ENCODE data around the gene ODAD2. TPM values are rescaled to one million over a fixed set of nuclear protein-coding genes. Genes with fewer than 3 reads are reported as not detected.
A peak's percentile ranks its signal among the peaks of the same experiment; 100 is the strongest.

Gene ODAD2
- total RNA-seq, 1 experiment from 2014 or later = 20.4 TPM

DNA sequence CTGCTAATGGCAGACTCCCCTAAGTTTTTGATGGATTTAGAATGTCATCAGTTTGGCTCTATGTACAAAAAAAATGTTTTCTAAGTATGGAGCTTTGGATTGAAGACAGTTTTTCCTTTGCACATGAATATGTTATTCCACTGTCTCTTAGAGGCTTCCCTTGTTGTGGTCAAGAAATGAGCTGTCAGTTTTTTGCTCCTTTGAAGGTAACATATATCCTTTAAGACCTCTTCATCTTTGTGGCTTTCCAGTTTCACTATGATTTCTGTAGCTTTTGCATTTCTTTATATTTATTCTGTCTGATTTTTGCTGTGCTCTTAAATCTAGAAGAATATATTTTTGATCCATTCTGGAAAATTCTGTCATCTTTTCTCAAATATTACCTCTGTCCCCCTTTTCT is 15.8 kb upstream of the ODAD2 start:
- no peak overlapping the region for H3K4me3 ChIP-seq (replicated peaks in 1 of 2; ENCODE audit: low read depth in 1 of 2, low read length in 2 of 2)
- no peak for DNase-seq (ENCODE audit: low read depth, low spot score)
- TF ChIP-seq, protein P1, sequence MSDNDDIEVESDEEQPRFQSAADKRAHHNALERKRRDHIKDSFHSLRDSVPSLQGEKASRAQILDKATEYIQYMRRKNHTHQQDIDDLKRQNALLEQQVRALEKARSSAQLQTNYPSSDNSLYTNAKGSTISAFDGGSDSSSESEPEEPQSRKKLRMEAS (IDR thresholded peaks at IDR 0.05) = no peak
- TF ChIP-seq EGR1 (IDR thresholded peaks at IDR 0.05; ENCODE audit: low read depth) (no peak), CEBPB (IDR thresholded peaks at IDR 0.05; ENCODE audit: low read depth) (no peak), CBX3 (IDR thresholded peaks at IDR 0.05; ENCODE audit: low read depth) (no peak), JUND (IDR thresholded peaks at IDR 0.05) (no peak), ELF1 (IDR thresholded peaks at IDR 0.05; ENCODE audit: borderline replicate concordance, low read depth) (no peak), RAD21 (IDR thresholded peaks at IDR 0.05; ENCODE audit: low read depth) (no peak), TCF7L2 (IDR thresholded peaks at IDR 0.05; ENCODE audit: borderline replicate concordance, extremely low read depth, insufficient read depth, insufficient read length) (no peak), POLR2A (IDR thresholded peaks at IDR 0.05; ENCODE audit: borderline replicate concordance, extremely low read depth, insufficient read depth, insufficient read length) (no peak)
- TF ChIP-seq, protein P2, sequence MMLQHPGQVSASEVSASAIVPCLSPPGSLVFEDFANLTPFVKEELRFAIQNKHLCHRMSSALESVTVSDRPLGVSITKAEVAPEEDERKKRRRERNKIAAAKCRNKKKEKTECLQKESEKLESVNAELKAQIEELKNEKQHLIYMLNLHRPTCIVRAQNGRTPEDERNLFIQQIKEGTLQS (IDR thresholded peaks at IDR 0.05) = no peak
- TF ChIP-seq, protein P3, sequence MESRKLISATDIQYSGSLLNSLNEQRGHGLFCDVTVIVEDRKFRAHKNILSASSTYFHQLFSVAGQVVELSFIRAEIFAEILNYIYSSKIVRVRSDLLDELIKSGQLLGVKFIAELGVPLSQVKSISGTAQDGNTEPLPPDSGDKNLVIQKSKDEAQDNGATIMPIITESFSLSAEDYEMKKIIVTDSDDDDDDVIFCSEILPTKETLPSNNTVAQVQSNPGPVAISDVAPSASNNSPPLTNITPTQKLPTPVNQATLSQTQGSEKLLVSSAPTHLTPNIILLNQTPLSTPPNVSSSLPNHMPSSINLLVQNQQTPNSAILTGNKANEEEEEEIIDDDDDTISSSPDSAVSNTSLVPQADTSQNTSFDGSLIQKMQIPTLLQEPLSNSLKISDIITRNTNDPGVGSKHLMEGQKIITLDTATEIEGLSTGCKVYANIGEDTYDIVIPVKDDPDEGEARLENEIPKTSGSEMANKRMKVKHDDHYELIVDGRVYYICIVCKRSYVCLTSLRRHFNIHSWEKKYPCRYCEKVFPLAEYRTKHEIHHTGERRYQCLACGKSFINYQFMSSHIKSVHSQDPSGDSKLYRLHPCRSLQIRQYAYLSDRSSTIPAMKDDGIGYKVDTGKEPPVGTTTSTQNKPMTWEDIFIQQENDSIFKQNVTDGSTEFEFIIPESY (IDR thresholded peaks at IDR 0.05; ENCODE audit: extremely low read depth, insufficient replicate concordance, low read length) = no peak
- H4K20me1 ChIP-seq (ENCODE audit: insufficient read depth) = no peaks in the 10 kb centered on the region
- ChIA-PET RAD21 (ENCODE audit: low non-redundant PET in 1 of 2, low total read pairs in 2 of 2, uncharacterized antibody in 2 of 2, unreplicated experiment in 2 of 2) (no interaction called here), POLR2A (no interaction called here), CTCF (no interaction called here)
- intact Hi-C loops (cut with micrococcal nuclease) = no loop called here
- peaks cover 0 to 5% of the 10 kb centered on the region in 2 experiments; a peak in 1 of 4 replicates for H3K4me1 ChIP-seq (ENCODE audit: control insufficient read depth in 1 of 2, insufficient read depth in 2 of 2, low read length in 2 of 2)
- H3K79me2 ChIP-seq (ENCODE audit: insufficient read depth, low read length) = no peaks in the 10 kb centered on the region
- H3K9me3 ChIP-seq (ENCODE audit: control insufficient read depth in 1 of 2, insufficient read depth in 1 of 2, low read depth in 1 of 2, low read length in 2 of 2) = peaks cover 0 to 2% of the 10 kb centered on the region in 2 experiments; a peak in 1 of 4 replicates
- H3K9me2 ChIP-seq (ENCODE audit: insufficient read depth) = no peaks in the 10 kb centered on the region
- no peak overlapping the region for H3K9ac ChIP-seq (ENCODE audit: low read length)
- ATAC-seq = no peak
- H3K27ac ChIP-seq (ENCODE audit: low read depth, low read length) = no peak overlapping the region
- peak overlapping the region; percentile 91 for H2AFZ ChIP-seq (ENCODE audit: low read depth, low read length, poor library complexity, severe bottlenecking)
- BruUV-seq (replicated peaks) = no TSS peak
- H3K36me3 ChIP-seq (ENCODE audit: control insufficient read depth in 1 of 2, insufficient read depth in 2 of 2, low read length in 2 of 2) = no peaks in the 10 kb centered on the region
- H3K4me2 ChIP-seq (ENCODE audit: low read length) = no peak overlapping the region
- H3K27me3 ChIP-seq (ENCODE audit: insufficient read depth, low read length) = no peaks in the 10 kb centered on the region

Measured in HCT116 (cell line).